ENCODE results near the gene MRPL38. TPM values are rescaled to one million over a fixed set of nuclear protein-coding genes. Genes with fewer than 3 reads are reported as not detected.

The MRPL38 gene
- total and polyA plus RNA-seq, 2 of the 8 experiments (the other 6 are each of a cell fraction or from before 2014, with no cell fraction given), result 78.4 to 125 TPM

DNA sequence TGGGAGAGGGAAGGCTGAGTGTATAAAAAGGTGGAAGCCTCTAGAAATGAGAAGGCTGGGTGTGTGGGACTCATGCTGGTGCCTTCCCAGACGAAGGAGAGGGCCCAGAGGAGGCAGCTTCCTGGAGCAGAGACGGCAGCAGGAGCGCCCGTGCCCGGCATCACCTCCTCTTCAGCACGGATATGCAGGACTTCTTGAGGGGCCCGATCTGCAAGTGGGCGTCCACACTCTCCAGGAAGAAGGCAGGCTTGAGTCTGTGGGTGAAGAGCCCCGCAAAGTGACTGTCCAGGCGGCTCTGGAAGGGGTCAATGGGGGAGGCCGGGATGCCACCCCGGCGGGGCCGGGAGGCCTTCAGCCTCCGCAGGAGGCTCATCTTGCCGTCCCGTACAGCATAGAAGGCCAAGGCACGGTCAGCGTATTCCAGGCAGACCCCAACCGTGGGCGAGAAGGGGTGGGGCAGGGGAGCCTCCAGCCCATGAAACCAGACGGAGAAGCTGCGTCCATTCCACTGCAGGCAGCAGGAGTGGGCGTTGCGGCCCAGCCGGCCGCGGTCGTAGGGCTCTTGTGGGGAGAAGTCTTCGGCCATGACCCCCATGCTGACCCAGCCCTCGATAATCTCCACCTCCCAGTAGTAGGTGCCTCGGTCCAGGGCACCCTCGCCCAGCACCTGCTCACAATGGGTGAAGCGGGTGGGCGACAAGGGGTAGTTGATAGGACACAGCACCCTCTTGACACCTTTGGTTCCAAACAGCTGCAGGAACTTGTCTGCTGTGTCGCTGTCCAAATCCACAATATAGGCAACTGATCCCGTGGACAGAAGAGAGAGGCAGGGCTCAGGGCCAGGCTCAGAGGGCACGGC lies 30.1 kb downstream of the MRPL38 start:
- 94% methylated on average over 33 of the region's 38 CpGs; no CpG with 5 or more reads in 1 of the 2 experiments for WGBS, 2 experiments (ENCODE audit: extremely low coverage in 1 of 2, insufficient coverage in 1 of 2, insufficient read length in 1 of 2, insufficient replicate concordance in 2 of 2, low coverage in 1 of 2, low lambda C conversion rate in 2 of 2, missing lambda C conversion rate in 1 of 2)
- Histone ChIP-seq H2BK20ac (ENCODE audit: low read length) (no peak overlapping the region), H2AK5ac (ENCODE audit: low read depth, low read length) (no peak overlapping the region), H3K79me2 (ENCODE audit: control insufficient read depth in 1 of 2, insufficient read depth in 2 of 2, low read length in 2 of 2) (no peaks in the 10 kb centered on the region), H3K9ac (replicated peaks in 1 of 4; ENCODE audit: extremely low read depth in 1 of 4, low read depth in 3 of 4, low read length in 3 of 4) (no peak overlapping the region), H3K23ac (ENCODE audit: insufficient read length) (no peak overlapping the region), H3K79me1 (ENCODE audit: low read depth, low read length) (no peaks in the 10 kb centered on the region), H3K4me2 (ENCODE audit: insufficient read depth in 1 of 2, low read depth in 2 of 2, low read length in 2 of 2) (no peak overlapping the region), H3K4ac (replicated peaks; ENCODE audit: insufficient read length, low read depth, low read length) (no peak overlapping the region), H4K5ac (ENCODE audit: insufficient read length, low read depth, low read length) (no peak overlapping the region), H2BK15ac (ENCODE audit: low read length) (no peak overlapping the region), H2AFZ (ENCODE audit: low read length) (no peak overlapping the region), H3K14ac (ENCODE audit: insufficient read length) (no peak overlapping the region), H2BK120ac (replicated peaks; ENCODE audit: low read depth, low read length) (no peak overlapping the region), H3K23me2 (ENCODE audit: low read depth, low read length) (peaks cover 15% of the 10 kb centered on the region; the same call in 1 of the 2 replicates), H2BK5ac (ENCODE audit: low read depth, low read length) (no peak overlapping the region), H4K91ac (replicated peaks; ENCODE audit: insufficient read length, low read length) (no peak overlapping the region), H3K9me3 (ENCODE audit: insufficient read depth in 2 of 2, low read depth in 1 of 2, low read length in 1 of 2) (no peaks in the 10 kb centered on the region), H3K56ac (replicated peaks; ENCODE audit: insufficient read length, low read depth, low read length) (no peak overlapping the region), H3K27ac (ENCODE audit: low read depth, low read length) (no peak overlapping the region), H3K4me3 (ENCODE audit: extremely low read depth in 1 of 4, insufficient read depth in 2 of 4, low read depth in 3 of 4, low read length in 4 of 4) (no peak overlapping the region), H4K8ac (ENCODE audit: extremely low read depth, insufficient read depth, low read length) (no peak overlapping the region), H3K27me3 (replicated peaks in 1 of 4; ENCODE audit: control insufficient read depth in 3 of 4, extremely low read depth in 1 of 4, insufficient read depth in 3 of 4, low read length in 3 of 4) (peaks cover 10 to 31% (median 24%) of the 10 kb centered on the region in 4 experiments), H2BK12ac (ENCODE audit: low read depth, low read length) (no peak overlapping the region), H3K4me1 (replicated peaks in 1 of 4; ENCODE audit: control insufficient read depth in 3 of 4, insufficient read depth in 4 of 4, low read length in 3 of 4) (peaks cover 0 to 27% (median 13%) of the 10 kb centered on the region in 4 experiments; a peak in 6 of 7 replicates), H3K18ac (ENCODE audit: extremely low read depth, low read length) (no peak overlapping the region), H3K36me3 (ENCODE audit: control insufficient read depth in 2 of 4, insufficient read depth in 4 of 4, low read length in 3 of 4) (no peaks in the 10 kb centered on the region), H4K20me1 (replicated peaks in 1 of 2; ENCODE audit: control insufficient read depth in 1 of 2, insufficient read depth in 2 of 2, low read length in 2 of 2) (no peaks in the 10 kb centered on the region)
- FAIRE-seq, result no peak
- DNase-seq (ENCODE audit: low read depth in 1 of 2, low spot score in 2 of 2), result no peak
- ChIA-PET CTCF (ENCODE audit: partially characterized antibody) (interaction anchor here (0.6 to 11.3 kb wide), 16 partner anchors 13 to 515 kb away, joined by 3 to 157 read pairs (median 6); partner anchors contain the start of genes MRPL38, TRIM65 and WBP2), POLR2A (ENCODE audit: partially characterized antibody) (interaction anchor here (1.0 to 12.1 kb wide), 9 partner anchors 11 to 99 kb away, joined by 3 to 143 read pairs (median 3); partner anchors contain the start of genes TRIM65, UNK and WBP2)
- TF ChIP-seq BCL11A (IDR thresholded peaks at IDR 0.05; ENCODE audit: low read depth in 2 of 2, low read length in 2 of 2) (no peak), CEBPB (IDR thresholded peaks at IDR 0.05; ENCODE audit: low read depth, low read length) (no peak), FOSL1 (IDR thresholded peaks at IDR 0.05; ENCODE audit: insufficient read depth, low read depth, low read length) (no peak), SIX5 (IDR thresholded peaks at IDR 0.05; ENCODE audit: low read depth, low read length) (no peak), CREB1 (IDR thresholded peaks at IDR 0.05) (no peak), SUZ12 (IDR thresholded peaks at IDR 0.05; ENCODE audit: low read length) (no peak), TAF7 (optimal IDR thresholded peaks at IDR 0.05; ENCODE audit: borderline replicate concordance, low read depth, low read length) (no peak), CBX5 (IDR thresholded peaks at IDR 0.05; ENCODE audit: low read depth, low read length) (no peak), CHD1 (IDR thresholded peaks at IDR 0.05; ENCODE audit: low read depth, low read length) (no peak), EGR1 (IDR thresholded peaks at IDR 0.05; ENCODE audit: borderline replicate concordance, low read depth, low read length) (no peak), GTF2F1 (IDR thresholded peaks at IDR 0.05; ENCODE audit: borderline replicate concordance, low read depth, low read length) (no peak)
